GM19452 (cell line): ENCODE results near the gene PTPRN2.
"Not testable (repeated sequence)": the region's sequence is repeated elsewhere in the genome, so short reads cannot be mapped to it uniquely, and the experiment has no call there.

Source experiments
- ATAC-seq: cut with Tn5 transposase; IDR thresholded peaks from one replicate; pipeline ENCODE4 v1.9.1; 2021; ENCODE audit not compliant: unreplicated experiment

The PTPRN2 gene

DNA sequence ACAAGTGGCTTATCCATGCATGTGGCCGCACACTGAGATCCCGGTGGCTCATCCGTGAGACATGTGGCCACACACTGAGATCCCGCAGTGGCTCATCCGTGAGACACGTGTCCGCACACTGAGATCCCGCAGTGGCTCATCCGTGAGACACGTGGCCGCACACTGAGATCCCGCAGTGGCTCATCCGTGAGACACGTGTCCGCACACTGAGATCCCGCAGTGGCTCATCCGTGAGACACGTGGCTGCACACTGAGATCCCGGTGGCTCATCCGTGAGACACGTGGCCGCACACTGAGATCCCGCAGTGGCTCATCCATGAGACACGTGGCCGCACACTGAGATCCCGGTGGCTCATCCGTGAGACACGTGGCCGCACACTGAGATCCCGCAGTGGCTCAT lies 181.9 kb downstream of the PTPRN2 start:
- ATAC-seq = not testable (repeated sequence)

DNA sequence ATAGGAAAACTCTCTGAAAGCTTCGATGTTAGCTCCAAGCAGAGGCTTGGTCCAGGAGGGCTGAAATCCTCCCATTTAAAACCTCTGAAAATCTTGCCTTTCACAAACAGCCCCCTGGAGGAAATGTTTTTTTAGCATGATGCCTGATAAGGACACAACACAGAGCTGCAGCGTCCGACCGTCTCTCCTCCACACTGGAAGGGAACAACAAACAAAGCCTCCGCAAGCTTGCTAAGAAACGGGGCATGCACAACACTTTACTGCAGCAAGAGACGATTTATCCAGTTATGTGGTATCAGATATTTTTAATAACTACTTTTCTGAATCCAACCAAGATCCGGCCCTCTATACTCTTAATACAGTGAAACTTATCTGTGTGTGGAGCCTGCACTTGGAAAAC lies 182.3 kb downstream of the PTPRN2 start:
- ATAC-seq = no peak

DNA sequence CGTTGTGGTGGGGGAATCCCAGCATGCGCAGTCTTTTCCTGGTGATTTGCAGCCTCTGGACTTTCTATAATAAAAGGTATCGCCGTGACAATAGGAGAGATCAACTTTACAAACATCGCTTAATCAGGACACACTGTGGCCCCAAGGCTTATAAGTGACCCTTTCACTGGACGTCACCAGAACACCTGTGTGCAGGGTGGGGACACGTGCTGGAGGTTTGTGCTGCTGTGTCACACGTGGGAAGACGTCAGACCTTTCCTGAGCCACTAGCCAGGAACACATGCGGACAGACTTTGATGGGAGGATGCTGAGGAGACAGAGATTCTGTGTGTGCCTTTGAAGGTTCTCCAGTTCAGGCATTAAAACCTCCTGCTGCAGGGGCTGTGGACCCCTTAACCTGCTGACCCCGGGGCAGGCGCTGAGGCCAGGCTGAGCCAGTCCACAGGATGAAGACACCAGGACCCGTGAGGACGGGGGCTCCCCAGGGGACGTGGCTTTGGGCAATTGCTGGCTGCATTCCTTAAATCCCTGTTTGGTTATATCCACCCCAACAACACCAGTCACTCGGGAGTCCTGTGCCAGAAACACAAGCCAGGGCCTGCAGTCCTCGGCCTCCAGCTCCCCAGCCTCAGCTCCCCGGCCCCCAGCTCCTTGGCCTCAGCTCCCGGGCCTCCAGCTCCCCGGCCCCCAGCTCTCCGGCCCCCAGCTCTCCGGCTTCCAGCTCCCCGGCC lies 183.4 kb downstream of the PTPRN2 start:
- no peak for ATAC-seq

DNA sequence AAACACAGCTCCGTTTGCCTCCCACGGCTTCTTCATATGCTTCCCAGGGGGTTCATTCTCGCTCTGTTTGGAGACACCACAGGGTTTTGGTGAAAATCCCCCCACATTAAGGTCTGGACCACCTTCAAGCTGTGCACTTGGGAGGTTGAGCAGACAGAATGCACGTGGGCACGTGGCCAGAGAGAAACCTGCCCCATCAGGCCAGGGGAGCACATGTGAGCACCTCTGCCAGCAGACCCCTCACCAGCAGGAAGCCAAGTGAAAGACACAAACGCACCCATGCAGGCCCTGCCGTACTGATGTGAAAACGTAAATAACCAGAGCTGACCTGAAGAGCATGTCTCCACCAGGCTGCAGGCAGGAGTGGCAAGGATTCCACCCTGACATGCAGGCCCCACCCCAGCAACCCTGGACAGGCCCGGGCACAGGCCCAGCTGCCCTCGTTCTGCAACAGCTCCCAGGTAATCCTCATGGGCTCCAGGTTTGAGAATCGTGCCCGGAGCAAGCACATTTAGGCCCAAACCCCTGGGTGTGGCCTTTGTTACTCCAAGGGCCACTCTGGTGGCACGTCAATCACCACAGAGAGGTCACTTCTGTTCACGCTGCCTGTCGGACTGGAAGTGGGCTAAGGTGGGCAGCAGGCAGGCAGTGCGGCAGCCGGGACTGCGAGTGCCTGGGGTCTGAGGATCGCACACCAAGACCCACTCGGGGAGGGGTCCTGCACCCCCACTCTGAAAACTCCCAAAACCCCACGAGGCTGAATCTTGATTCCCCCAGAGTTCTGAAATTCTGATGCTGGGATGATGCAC lies 184.4 kb downstream of the PTPRN2 start:
- ATAC-seq = no peak

DNA sequence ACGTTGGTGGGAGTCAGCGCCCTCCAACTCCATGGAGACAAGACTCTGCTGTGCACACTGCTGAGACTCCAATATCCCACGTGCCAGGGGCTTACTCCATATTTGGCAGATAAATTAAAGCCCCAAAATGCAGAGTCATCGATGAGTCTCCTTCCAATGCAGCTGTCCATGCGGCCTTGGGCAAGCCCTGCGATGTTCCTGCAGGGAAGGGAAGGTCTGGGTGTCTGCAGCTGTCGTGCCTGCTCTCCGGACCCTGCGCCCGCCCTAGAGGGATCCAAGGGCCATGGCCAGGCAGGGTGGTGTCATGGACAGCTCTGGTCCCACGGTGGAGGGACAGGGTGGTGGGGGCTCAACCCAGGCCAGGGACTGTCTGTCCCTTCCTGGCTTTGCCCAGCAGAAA lies 185.2 kb downstream of the PTPRN2 start:
- no peak for ATAC-seq

DNA sequence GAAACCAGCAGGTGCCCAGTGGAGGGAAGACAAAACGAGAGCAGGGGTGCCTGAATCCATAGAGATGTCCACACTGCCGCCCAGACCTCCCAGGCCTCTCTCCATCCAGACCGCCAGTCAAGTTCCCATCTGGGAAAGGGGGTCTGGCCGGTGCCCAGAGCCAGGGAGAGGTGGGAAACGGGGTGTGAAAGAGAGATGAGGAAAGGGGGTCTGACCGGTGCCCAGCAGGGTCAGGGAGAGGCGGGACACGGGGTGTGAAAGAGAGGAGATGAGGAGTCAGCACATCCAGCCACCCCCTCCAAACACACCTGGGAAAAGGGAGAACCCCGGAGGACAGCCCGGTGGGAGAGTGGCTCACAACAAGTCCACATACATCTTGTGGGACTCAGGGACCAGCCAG lies 185.8 kb downstream of the PTPRN2 start:
- ATAC-seq = no peak

DNA sequence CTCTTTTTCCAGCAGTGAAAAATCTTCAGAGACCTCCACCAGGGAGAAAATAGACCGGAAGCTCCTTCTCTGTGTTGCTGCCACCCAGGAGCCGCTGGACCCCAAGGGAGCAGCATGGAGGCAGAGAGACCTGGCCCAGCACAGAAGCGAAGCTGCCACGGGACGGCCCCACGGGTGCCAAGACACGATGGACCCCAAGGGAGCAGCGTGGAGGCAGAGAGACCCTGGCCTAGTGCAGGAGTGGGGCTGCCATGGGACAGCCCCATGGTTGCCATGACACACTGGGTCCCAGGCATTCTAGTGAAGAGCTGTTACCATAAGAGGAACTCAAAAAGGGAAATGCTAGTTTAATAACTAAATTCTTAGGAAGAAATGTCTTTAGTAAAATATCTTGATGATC lies 186.3 kb downstream of the PTPRN2 start:
- no peak for ATAC-seq

DNA sequence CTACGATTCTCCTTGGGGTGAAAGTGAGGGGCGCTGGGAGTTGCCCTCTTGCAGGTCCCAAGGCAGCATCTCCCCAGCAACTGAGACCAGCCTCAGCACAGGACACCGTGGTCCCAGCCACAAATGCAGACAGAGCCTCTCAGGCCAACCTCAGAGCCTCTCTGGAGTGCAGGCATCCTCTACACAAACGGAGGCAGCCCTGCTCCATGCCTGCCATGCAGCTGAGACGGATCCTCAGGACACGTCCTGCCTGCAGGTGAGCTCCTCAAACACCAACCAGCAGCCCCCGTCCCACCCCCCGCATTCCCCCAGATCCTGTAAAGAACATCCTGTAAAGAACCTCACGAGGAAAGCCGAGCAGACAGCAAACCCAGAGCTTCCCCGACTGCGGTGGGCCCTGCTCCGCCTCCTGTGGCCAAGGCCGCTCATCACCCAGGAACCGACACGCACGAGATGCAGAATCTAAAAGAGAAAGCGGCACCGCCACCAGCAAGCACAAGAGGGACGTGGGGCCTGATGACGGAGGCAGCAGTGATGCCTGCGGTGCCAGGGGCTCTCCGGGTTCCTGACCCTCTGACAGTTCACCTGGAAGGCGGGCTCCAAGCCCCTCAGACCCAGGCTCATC lies 186.9 kb downstream of the PTPRN2 start:
- ATAC-seq = no peak

DNA sequence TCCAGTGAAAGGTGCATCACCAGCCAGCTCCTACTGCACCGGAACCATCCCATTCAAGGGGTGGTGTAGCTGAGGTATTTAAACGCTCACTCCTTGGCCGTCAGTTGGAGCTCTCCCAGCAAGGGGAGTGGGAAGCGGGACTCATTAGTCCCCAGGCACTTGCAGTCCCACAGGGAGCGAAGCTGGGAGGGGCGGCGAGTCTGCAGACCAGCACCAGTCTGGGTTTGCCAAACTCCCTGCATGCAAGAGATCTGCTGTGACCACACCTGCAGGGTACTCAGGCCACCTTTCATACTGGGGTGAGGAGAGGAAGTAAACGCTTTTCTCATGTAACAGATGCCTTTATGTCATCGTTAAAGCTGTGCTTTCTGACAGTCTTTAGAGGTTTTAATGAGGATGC lies 187.9 kb downstream of the PTPRN2 start:
- no peak for ATAC-seq

DNA sequence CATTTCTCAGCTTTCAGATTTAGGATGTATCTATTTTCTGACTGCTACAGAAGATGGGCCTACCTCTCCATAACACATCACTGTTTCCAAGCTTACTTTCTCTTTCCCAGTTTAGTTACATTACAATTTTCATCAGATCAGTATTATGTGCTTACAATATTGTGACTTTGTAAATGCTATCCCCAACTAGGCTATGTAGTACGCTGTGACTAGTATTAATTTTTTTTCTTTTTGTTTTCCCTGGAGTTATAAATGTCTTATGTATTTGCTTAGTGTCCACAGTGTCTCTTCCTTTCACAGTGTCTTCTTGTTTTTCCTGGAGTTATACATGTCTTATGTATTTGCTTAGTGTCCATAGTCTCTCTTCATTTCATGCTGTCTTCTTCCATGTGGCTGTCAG lies 188.9 kb downstream of the PTPRN2 start:
- no peak for ATAC-seq

DNA sequence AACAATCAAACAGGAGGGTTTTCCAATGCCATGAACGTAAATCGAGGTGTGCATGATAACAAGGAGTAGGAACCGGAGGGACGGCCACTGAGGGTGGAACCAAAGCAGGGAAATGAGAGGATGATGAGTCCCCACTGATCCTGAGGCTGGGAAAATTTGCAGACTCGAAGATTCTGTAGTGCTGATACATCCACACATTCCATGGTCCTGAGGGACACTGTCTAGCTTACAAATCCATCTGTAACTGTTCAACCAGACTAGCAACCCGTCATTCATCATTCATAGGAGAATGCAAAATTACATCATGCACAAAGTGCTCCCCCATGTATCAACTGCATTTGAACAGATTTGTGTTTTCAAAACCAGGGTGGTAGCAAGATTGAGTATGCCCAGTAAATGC lies 189.7 kb downstream of the PTPRN2 start:
- no peak for ATAC-seq

DNA sequence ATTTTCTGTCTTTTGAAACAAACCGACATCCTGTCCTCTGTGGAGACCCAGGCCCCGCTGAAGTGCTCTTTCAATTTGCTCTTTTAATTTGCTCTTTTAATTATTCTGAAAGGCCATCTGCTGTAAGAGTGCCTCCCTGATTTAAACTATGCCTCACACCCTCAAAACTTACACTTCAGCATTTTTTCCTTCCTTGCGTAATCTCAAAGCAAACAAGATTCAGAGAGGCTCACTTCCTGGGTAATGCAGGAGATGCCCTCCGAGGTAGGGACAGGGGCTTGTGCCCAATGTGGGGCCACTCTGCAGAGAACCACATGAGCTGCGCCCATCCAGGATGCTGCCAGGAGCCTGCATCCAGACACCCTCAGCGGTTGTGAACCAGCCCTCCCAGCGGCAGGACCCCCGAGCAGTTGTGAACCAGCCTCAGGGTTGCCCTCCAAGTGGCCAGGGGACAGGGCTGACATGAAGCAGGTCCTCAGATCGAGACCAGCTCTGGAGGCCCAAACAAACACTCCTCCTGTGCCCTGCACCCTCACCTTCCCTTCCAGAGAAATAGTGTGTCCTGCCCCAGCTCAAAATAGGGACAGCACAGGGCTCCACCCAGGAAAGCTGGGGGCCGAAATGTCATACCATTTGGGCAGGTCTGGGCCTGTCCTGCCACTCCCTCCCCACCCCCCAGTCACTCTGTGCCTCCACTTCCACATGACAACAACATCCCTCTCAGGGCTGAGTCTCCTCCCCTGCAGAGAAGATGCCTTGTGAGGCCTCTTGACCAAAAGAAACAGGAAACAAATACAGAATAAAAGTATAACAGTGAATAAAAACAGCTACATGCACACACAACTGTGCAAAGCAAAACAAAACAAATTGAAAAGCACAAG lies 190.4 kb downstream of the PTPRN2 start:
- no peak for ATAC-seq

DNA sequence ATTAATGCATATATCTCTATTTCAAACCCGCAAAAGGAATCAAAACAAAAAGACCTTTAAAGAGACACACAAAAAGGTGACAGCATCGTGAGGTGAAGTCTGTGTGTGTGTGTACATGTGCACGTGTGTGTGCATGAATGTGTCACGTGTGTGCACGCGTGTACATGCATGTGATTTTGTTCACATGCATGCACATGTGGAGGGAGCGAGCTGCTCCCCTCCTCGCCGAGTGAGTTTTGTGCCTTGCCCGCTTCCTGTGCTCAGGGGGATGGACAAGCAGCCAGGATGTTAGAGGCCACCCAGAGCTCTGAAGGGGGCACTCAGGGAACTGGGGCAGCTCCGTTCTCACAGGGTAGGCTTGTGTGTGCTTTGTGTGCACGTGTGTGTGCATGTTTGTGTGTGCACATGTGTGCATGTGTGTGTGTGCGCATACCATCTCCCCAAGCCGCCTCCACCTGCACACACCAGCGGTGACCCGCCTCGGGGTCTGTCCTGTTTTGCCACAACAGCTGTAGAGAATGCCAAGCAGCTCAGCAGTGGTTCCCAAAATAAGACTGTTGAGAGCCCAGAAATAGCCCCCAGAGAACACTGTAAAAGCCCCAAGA lies 191.2 kb downstream of the PTPRN2 start:
- ATAC-seq = no peak

DNA sequence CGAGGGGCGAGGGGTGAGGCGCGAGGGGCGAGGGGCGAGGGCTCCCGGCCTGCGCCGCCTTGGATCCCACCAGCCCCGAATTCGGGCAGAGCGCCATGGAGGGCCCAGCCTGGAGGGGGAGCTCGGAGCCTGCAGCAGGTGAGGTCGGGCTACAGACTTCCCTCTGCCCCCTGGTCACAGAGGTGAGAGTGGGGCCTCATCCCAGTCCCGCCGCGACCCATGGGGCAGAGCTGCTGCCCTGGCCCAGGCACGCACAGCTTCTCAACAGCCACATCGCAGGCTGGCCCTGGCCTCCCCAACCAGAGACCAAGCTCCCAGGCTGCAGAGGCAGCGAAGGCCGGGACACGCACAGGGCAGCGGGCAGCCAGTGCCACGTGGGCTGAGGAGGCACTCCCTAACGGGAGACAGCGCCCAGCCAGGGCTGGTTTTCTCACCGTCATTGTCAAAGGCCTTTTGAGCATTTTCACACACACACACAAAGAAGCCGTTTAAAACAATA lies 191.8 kb downstream of the PTPRN2 start:
- no peak for ATAC-seq

DNA sequence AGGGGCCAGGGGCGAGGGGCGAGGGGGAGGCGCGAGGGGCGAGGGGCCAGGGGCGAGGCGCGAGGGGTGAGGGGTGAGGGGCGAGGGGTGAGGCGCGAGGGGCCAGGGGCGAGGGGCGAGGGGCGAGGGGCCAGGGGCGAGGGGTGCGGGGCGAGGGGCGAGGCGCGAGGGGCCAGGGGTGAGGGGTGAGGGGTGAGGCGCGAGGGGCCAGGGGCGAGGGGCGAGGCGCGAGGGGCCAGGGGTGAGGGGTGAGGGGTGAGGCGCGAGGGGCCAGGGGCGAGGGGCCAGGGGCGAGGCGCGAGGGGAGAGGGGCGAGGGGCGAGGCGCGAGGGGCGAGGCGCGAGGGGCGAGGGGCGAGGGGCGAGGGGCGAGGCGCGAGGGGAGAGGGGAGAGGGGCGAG lies 192.3 kb downstream of the PTPRN2 start:
- no peak for ATAC-seq

DNA sequence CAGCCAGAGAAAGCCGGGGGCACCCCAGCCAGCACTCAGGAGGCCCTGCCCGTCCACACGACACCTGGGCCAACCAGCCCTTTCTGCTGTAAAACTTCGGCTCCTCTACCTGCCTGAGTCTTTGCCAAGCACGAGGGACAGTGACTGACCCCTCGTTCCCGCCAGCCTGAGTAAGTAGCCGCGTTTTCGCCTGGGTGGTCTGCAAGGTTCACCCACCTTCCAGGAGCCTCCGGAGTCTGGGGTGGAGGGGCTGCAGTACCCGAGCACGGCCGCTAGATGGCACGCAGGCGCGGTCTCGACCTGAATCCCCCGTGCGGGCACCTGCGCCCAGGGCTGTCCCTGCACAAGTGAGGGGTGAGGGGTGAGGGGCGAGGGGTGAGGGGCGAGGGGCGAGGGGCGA lies 192.7 kb downstream of the PTPRN2 start:
- ATAC-seq = no peak

DNA sequence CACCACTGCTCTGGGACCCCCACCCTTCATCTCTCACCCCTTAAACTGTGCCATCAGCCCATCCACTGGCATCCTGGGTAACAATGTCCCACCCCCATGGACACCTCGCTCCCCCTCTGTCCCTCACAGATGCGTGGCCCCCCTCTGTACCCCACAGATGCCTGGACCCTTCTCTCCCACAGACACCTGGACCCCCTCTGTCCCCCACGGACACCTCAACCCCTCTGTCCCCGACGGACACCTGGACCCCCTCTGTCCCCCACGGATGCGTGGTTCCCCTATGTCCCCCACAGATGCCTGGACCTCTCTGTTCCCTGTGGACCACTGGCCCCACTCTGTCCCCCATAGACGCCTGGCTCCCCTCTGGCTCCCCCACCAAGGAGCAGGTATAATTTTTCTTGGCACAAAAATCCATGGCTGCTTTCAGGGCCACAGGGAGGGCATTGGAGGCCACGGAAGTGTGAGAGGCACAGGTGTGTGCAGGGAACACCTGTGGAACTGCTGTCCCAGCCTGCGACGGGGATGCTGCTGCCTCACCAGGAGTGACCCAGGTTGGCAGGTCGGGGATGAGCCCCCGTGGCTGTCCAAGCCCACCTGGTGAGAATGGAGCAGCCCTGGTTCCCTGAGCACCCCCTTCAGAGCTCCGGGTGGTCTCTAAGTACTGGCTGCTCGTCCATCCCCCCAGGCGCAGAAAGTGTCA lies 193.5 kb downstream of the PTPRN2 start:
- no peak for ATAC-seq

DNA sequence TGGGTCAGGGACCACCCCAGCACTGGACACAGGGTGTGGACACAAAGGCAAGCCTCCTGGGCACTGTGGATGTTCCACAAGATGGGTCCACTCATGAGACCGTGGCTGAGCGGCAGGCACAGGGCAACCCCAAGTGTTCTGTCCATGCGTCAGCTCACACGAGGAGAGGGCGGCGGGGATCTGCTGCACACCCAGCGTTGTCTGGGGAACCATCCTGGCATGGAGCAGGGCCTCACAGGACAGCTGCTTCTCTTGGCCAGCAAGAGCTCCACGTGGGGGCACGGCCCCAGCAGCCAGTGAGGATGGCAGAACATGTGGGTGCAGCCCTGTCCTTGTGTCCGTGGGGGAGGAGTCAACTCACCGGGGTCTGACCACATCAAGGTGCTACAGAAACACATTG lies 195.4 kb downstream of the PTPRN2 start:
- ATAC-seq = no peak

DNA sequence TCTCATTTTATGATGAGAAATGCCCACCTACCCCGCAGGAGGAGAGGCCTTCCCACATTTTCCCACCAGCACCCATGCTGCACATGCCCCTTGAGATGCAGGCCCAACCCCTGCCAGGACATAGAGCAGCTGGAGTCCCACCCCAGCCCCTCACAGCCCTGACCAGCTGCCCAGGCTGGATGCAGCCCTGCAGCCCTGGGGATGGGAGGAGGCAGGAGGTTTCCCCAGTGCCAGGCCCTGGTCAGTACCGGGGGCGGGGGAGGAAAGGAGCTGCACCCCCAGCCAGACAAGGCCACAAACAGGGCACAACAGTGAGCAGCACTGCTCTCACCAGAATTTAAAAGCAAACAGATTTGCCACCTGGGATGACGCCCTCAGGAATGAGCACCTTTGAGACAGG lies 196.1 kb downstream of the PTPRN2 start:
- no peak for ATAC-seq

DNA sequence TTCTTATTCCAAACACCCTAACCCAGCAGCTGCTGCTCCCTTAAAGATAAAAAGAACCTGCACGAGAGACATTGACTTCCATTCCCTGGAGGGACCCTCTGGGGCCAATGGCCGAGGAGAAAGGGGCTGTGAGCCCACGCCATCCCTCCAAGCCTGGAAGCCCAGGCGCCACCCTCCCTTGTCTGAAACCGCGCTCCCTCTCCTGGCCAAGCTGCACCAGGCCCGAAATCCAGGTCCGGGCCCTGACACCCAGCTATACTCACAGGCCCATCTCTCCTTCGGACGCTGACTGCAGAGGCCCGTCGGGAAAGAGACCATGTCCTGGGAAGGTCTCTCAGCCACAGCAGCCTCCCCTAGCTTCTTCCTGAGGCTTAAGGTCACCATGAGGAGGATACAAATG lies 196.5 kb downstream of the PTPRN2 start:
- ATAC-seq = no peak
